ENCODE measurements around the gene EDA. TPM values are rescaled to one million over a fixed set of nuclear protein-coding genes. Genes with fewer than 3 reads are reported as not detected.

Gene EDA
- total RNA-seq, 2 donors from 2014 or later: 13.1 to 14.9 TPM

DNA sequence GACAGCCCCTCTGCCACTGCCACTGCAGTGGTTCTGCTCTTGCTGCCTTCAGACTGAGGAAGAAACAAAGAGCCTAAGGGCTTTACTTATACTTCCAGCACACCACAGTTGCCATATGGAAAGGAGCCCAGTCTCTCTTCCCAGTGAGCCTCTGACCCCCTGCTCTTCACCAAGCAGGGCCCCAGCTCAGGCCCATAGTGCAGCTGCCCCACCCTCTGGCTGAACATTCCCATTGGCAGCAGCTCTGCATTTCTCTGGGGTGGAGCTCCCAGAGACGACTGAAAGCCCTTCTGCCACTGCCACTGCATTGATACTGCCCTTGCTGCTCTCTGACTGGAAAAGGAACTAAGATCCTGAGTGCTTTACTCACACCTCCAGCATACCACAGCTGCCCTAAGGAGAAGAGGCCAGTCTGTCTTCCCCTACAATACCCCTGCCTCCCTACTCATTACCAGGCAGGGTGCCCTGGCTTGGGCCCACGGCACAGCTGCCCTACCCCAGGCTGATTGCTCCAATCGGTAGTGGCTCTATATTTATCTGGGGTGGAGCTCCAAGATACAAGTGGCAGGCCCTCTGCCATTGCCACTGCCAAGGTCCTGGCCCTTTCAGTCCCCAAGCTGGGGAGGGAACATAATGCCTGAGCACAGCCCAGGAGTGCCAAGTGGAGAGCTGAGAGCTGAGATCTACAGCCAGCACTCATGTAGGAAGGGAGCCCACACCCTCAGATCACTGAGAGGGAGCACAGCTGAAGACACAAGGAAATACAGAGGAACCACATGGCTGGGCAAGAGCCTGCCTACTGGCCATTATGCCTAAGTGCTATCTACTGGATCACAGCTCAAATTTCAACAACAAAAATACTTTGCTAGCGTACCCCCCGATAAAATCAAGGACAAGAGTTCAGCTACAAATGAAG, 397.8 kb downstream of the EDA start:
- Histone ChIP-seq H3K27ac (peak overlapping the region; percentile 31 to 54), H3K27me3 (no peaks in the 10 kb centered on the region), H3K4me1 (no peaks in the 10 kb centered on the region), H3K36me3 (no peaks in the 10 kb centered on the region), H3K9me3 (peaks cover 0 to 10% of the 10 kb centered on the region in 2 donors), H3K4me3 (no peak overlapping the region)
- no peak for DNase-seq (ENCODE audit: low spot score)
- TF ChIP-seq, protein P1, sequence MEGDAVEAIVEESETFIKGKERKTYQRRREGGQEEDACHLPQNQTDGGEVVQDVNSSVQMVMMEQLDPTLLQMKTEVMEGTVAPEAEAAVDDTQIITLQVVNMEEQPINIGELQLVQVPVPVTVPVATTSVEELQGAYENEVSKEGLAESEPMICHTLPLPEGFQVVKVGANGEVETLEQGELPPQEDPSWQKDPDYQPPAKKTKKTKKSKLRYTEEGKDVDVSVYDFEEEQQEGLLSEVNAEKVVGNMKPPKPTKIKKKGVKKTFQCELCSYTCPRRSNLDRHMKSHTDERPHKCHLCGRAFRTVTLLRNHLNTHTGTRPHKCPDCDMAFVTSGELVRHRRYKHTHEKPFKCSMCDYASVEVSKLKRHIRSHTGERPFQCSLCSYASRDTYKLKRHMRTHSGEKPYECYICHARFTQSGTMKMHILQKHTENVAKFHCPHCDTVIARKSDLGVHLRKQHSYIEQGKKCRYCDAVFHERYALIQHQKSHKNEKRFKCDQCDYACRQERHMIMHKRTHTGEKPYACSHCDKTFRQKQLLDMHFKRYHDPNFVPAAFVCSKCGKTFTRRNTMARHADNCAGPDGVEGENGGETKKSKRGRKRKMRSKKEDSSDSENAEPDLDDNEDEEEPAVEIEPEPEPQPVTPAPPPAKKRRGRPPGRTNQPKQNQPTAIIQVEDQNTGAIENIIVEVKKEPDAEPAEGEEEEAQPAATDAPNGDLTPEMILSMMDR (IDR thresholded peaks at IDR 0.05): no peak

DNA sequence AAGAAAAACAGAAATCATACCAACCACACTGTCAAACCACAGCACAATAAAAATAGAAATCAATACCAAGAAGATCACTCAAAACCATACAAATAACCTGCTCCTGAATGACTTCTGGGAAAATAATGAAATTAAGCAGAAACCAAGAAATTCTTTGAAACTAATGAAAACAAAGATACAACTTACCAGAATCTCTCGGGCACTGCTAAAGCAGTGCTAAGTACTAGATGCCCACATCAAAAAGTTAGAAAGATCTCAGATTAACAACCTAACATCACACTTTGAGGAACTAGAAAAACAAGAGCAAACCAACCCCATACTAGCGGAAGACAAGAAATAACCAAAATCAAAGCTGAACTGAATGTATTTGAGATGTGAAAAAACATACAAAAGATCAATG, 400.6 kb downstream of the EDA start:
- no peaks in the 10 kb centered on the region for H3K36me3 ChIP-seq
- TF ChIP-seq, protein P1 (IDR thresholded peaks at IDR 0.05): no peak

DNA sequence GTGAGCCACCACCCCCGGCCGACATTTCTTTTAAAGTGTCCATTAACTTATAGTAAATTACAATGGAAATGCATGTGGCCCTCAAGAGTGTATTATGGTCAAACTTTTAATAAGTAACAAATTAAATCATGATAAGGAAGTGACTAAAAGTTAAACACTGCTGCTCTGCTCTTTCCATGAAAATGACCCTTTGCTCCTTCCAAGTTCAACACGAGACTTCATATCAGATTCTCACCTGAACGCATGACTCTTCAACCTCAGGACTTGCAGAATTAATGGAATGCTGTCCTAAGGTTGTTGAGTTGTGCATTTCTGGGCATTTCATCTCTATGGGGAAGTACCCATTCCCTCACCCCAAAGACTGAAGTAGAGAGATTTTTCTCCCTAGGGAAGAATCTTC, 406.7 kb downstream of the EDA start:
- no peak overlapping the region for H3K27ac ChIP-seq
- no peak overlapping the region for H3K4me3 ChIP-seq
- peaks cover 0 to 16% of the 10 kb centered on the region in 2 donors for H3K4me1 ChIP-seq
- TF ChIP-seq, protein P1 (IDR thresholded peaks at IDR 0.05): no peak
- H3K9me3 ChIP-seq: peaks cover 0 to 11% of the 10 kb centered on the region in 2 donors
- no peaks in the 10 kb centered on the region for H3K36me3 ChIP-seq
- no peak for DNase-seq (ENCODE audit: low spot score)
- H3K27me3 ChIP-seq: no peaks in the 10 kb centered on the region

More for the DNA sequence above, 400.6 kb downstream of the EDA start:
- no peak for DNase-seq (ENCODE audit: low spot score)
- Histone ChIP-seq H3K4me1 (no peaks in the 10 kb centered on the region), H3K4me3 (no peak overlapping the region), H3K27me3 (no peaks in the 10 kb centered on the region), H3K9me3 (peaks cover 0 to 11% of the 10 kb centered on the region in 2 donors), H3K27ac (no peak overlapping the region)

DNA sequence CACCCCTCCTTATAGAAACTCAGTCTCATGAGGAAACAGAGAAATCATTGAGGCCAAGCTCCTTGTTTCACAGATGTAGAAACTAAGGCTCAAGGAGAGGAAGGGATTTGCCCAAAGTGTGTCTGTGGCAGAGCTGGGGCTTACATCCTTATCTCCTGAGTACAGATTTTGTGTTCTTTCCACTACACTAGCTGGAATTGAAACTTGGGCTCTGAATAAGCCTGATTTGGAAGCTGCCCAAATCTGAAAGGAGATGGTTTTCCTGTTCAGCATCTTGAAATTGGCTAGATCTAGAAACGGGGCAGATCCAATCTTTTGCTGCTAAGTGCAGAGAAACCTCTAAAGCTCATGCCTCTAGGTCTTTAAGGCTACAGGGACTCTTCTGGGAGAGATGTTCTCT, 409.6 kb downstream of the EDA start:
- no peak overlapping the region for H3K27ac ChIP-seq
- TF ChIP-seq, protein P1 (IDR thresholded peaks at IDR 0.05): no peak

DNA sequence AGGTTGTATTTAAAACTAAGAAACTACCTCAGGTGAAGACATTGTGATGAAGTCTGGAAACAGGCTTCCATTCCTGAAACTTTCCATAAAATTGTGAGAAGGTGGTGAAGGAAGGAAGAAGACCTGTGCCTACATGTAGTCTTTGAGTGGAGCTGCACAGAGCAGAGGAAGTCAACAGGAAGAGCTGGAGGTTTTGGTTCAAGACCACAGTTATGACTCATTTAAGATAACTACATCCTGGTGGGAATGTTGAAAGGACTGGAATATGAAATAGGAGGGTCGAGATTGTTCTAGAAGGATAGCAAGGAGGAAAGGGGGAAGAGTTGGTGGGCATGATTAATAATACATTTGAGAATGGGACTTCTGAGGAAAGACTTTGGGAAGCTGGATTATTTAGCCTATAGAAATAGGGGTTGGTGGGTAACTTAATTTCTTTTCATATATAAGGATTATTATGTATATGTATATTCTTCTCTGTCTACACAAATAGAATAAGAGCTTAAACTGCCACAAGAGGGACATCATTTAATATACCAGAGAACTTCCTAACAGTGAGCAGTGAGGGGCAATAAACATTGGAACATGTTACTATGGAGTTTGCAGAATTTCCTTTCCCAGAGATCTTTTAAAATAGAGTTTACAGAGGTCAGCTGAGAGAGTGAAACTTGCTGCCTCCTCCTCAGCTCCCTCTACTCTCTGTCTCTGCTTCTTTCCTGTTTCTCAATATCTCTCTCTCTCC, 410.4 kb downstream of the EDA start:
- no peak overlapping the region for H3K4me3 ChIP-seq
- no peaks in the 10 kb centered on the region for H3K9me3 ChIP-seq
- peaks cover 0 to 16% of the 10 kb centered on the region in 2 donors for H3K4me1 ChIP-seq
- H3K27ac ChIP-seq: no peak overlapping the region
- H3K27me3 ChIP-seq: no peaks in the 10 kb centered on the region
- TF ChIP-seq, protein P1 (IDR thresholded peaks at IDR 0.05): no peak
- no peaks in the 10 kb centered on the region for H3K36me3 ChIP-seq
- no peak for DNase-seq (ENCODE audit: low spot score)

More for the DNA sequence above, 409.6 kb downstream of the EDA start:
- Histone ChIP-seq H3K36me3 (no peaks in the 10 kb centered on the region), H3K9me3 (no peaks in the 10 kb centered on the region), H3K4me3 (no peak overlapping the region), H3K4me1 (peaks cover 0 to 16% of the 10 kb centered on the region in 2 donors), H3K27me3 (no peaks in the 10 kb centered on the region)
- DNase-seq (ENCODE audit: low spot score): no peak
